ENCODE measurements around the gene EIF4A2. TPM values are rescaled to one million over a fixed set of nuclear protein-coding genes. Genes with fewer than 3 reads are reported as not detected.
A peak's percentile ranks its signal among the peaks of the same experiment; 100 is the strongest.

EIF4A2 gene
- total and polyA plus RNA-seq, 9 of the 15 experiments (the other 6 are each of a cell fraction or from before 2014, with no cell fraction given) = 307 to 754 (median 435) TPM

- POLR2A ChIA-PET = interaction anchor here (0.8 to 1.8 kb wide), 7 partner anchors 15 to 242 kb away, joined by 3 to 7 read pairs (median 4); partner anchors contain the start of gene EIF4A2
- no TSS peak for BruUV-seq (replicated peaks)
- no peaks in the 10 kb centered on the region for H3K36me3 ChIP-seq (ENCODE audit: control insufficient read depth, insufficient read depth, low read length)
- no peaks in the 10 kb centered on the region for H4K20me1 ChIP-seq (replicated peaks; ENCODE audit: control insufficient read depth, insufficient read depth, low read length)
- TF ChIP-seq ZNF232 (CRISPR knock-in tag; IDR thresholded peaks at IDR 0.05) (no peak), MAZ (CRISPR knock-in tag; conservative IDR thresholded peaks at IDR 0.05 in 1 of 2, IDR thresholded peaks at IDR 0.05 in 1 of 2) (0 out of 4 replicates have a peak, but pooled peaks of 1 of the 2 experiments have one; percentile 22), CTCF (IDR thresholded peaks at IDR 0.05 in 2 of 3, conservative IDR thresholded peaks at IDR 0.05 in 1 of 3; ENCODE audit: insufficient read depth in 2 of 3, low read depth in 1 of 3, low read length in 3 of 3) (peak; percentile 54 to 84 (median 67); a peak in 5 of 6 replicates), REST (IDR thresholded peaks at IDR 0.05; ENCODE audit: borderline replicate concordance) (peak; percentile 64; the same call in 1 of the 2 replicates), REST (CRISPR knock-in tag; IDR thresholded peaks at IDR 0.05; ENCODE audit: low read depth) (no peak), RAD21 (CRISPR knock-in tag; conservative IDR thresholded peaks at IDR 0.05 in 1 of 2, IDR thresholded peaks at IDR 0.05 in 1 of 2) (peak; percentile 74 to 84), SMC3 (conservative IDR thresholded peaks at IDR 0.05; ENCODE audit: insufficient read depth, low read depth, low read length) (peak; percentile 49), CBX2 (IDR thresholded peaks at IDR 0.05; ENCODE audit: insufficient read depth, low read length, poor library complexity, severe bottlenecking) (no peak)
- DNase-seq (ENCODE audit: extremely low read depth in 1 of 4, low spot score in 3 of 4) (peak in 3 of 4 experiments; percentile 26 to 76 (median 36)), ATAC-seq (no peak), FAIRE-seq (peak; percentile 82)
- no peak overlapping the region for H3K9ac ChIP-seq (ENCODE audit: insufficient read depth in 1 of 2, low read depth in 2 of 2, low read length in 2 of 2)
- no peaks in the 10 kb centered on the region for H3K9me3 ChIP-seq (replicated peaks; ENCODE audit: control insufficient read depth, insufficient read depth, low read depth, low read length)
- H3K4me2 ChIP-seq (ENCODE audit: insufficient read depth, low read length) = no peak overlapping the region
- H3K79me2 ChIP-seq (ENCODE audit: control insufficient read depth, insufficient read depth, low read length) = peaks cover 10% of the 10 kb centered on the region; the same call in 2 of the 3 replicates
- H3K4me1 ChIP-seq (replicated peaks in 1 of 2; ENCODE audit: control insufficient read depth in 2 of 2, insufficient read depth in 2 of 2, low read length in 2 of 2) = peaks cover 19 to 25% of the 10 kb centered on the region in 2 experiments; a peak in 4 of 5 replicates
- peak overlapping the region; percentile 71 for H2AFZ ChIP-seq (ENCODE audit: low read depth, low read length)
- H3K9me1 ChIP-seq (ENCODE audit: control insufficient read depth, insufficient read depth, low read length) = no peaks in the 10 kb centered on the region
- CTCF ChIA-PET (ENCODE audit: low intra/inter-chr PET ratio) = interaction anchor here (0.6 to 1.9 kb wide), 6 partner anchors 207 to 1161 kb away, joined by 3 to 13 read pairs (median 3); no protein-coding TSS in a partner anchor
- intact Hi-C loops (cut with micrococcal nuclease) = loop anchor here (1.0 to 10.0 kb wide), 4 partner anchors 64 to 837 kb away; no protein-coding TSS in a partner anchor
- in situ Hi-C loops (cut with MboI) = no loop called here
- H3K27ac ChIP-seq (ENCODE audit: extremely low read depth, low read depth, low read length) = no peak overlapping the region
- no peak overlapping the region for H3K4me3 ChIP-seq
- WGBS (ENCODE audit: insufficient coverage, low coverage, missing lambda C conversion rate) = 32% methylated on average over 10 of the region's 11 CpGs
- H3K27me3 ChIP-seq (ENCODE audit: control insufficient read depth in 2 of 2, insufficient read depth in 2 of 2, low read length in 2 of 2) = no peaks in the 10 kb centered on the region
Observed at GRCh38 chr3:186821429-186822387, 38.3 kb downstream of the EIF4A2 start.

Measured in K562 (cell line).